GM18858 (cell line): Measurements from ENCODE around the gene XDH.

ENCODE experiments used
- ATAC-seq: cut with Tn5 transposase; IDR thresholded peaks from one replicate; pipeline ENCODE4 v1.9.1; 2021; ENCODE audit not compliant: unreplicated experiment

Gene XDH

GRCh38 chr2:31414601-31415241 is at the start of gene XDH:
XDH (minus strand) TSS chr2:31414742; CDS start chr2:31414666, 76 bp downstream.
- ATAC-seq, result no peak

GRCh38 chr2:31457651-31458050 is 43.1 kb upstream of the XDH start:
- ATAC-seq, result no peak

- ATAC-seq, result no peak
These were observed 32.3 kb upstream of the XDH start for GRCh38 chr2:31446848-31447247.

- ATAC-seq, result no peak
These were observed 27.8 kb upstream of the XDH start for GRCh38 chr2:31442376-31442775.

GRCh38 chr2:31440764-31441163 is 26.2 kb upstream of the XDH start:
- ATAC-seq, result no peak

GRCh38 chr2:31434911-31435310 is 20.4 kb upstream of the XDH start:
- no peak for ATAC-seq

GRCh38 chr2:31433541-31433940 is 19.0 kb upstream of the XDH start:
- ATAC-seq, result no peak

GRCh38 chr2:31430439-31431165 is 16.1 kb upstream of the XDH start:
- ATAC-seq, result no peak

GRCh38 chr2:31429759-31430438 is 15.4 kb upstream of the XDH start:
- ATAC-seq, result no peak

- ATAC-seq, result no peak
These were observed 14.5 kb upstream of the XDH start for GRCh38 chr2:31429040-31429439.

- no peak for ATAC-seq
These were observed 13.5 kb upstream of the XDH start for GRCh38 chr2:31428001-31428418.

- ATAC-seq, result no peak
These were observed 11.6 kb upstream of the XDH start for GRCh38 chr2:31426096-31426495.

GRCh38 chr2:31421634-31422033 is 7.1 kb upstream of the XDH start:
- ATAC-seq, result no peak

GRCh38 chr2:31420936-31421335 is 6.4 kb upstream of the XDH start:
- ATAC-seq, result no peak

GRCh38 chr2:31419386-31419785 is 4.8 kb upstream of the XDH start:
- no peak for ATAC-seq

GRCh38 chr2:31415421-31415820 is 879 bp upstream of the XDH start:
- ATAC-seq, result no peak

- ATAC-seq, result no peak
These were observed 536 bp downstream of the XDH start for GRCh38 chr2:31413862-31414550.

- no peak for ATAC-seq
These were observed 1.5 kb downstream of the XDH start for GRCh38 chr2:31413025-31413424.

GRCh38 chr2:31411771-31412170 is 2.8 kb downstream of the XDH start:
- ATAC-seq, result no peak

GRCh38 chr2:31406593-31407385 is 7.8 kb downstream of the XDH start:
- ATAC-seq, result no peak

- ATAC-seq, result no peak
These were observed 9.7 kb downstream of the XDH start for GRCh38 chr2:31404827-31405226.
